NCI-H187 (cell line): ENCODE measurements around the gene MPV17L.
"Not testable (repeated sequence)": the region's sequence is repeated elsewhere in the genome, so short reads cannot be mapped to it uniquely, and the experiment has no call there.

ENCODE experiments used
- DNase-seq, 2 experiments: peaks; one replicate each; lab custom pipeline; 2025; lab: John Stamatoyannopoulos, UW

MPV17L gene

DNA sequence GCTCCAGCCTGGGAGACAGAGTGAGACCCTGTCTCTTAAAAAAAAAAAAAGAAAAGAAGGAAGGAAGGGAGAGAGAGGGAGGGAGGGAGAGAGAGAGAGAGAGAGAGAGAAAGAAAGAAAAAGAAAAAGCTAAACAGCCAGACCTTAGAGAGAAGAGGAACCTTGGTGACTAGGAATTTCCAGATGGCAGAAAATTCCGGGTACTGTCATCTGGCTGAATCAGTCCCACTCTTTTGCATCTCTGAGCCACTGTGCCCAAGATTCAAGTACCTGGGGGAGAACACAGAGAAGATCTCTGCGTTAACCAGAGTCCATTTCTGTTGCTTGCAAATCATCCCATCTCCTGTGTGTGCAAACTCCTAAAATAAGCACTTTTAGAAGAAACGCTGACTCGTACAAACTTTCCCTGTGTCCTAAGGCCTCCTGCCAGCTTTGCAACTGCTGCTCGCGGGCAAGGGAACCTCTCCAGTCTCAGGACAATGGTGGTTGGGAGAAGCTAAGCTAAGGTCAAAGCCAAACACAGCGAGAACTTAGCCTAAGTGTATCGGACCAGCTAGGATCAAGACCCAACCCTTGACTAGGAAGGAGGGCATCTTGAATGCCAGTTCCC lies 56.8 kb downstream of the MPV17L start:
- no peak for DNase-seq

DNA sequence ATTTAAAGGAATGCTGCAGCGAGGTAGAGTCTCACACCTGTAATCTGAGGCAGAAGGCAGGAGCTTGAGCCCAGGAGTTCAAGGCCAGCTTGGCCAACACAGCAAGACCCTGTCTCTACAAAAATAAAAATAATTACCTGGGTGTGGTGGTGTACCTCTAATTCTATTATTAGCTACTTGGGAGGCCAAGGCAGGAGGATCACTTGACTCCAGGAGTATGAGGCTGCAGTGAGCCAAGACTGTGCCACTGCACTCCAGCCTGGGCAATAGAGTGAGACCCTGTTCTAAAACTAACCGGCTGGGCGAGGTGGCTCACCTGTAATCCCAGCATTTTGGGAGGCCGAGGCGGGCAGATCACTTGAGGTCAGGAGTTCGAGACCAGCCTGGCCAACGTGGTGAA lies 57.7 kb downstream of the MPV17L start:
- DNase-seq: not testable (repeated sequence)

- not testable (repeated sequence) for DNase-seq
Observed at GRCh38 chr16:15454933-15455332, 59.4 kb downstream of the MPV17L start.

DNA sequence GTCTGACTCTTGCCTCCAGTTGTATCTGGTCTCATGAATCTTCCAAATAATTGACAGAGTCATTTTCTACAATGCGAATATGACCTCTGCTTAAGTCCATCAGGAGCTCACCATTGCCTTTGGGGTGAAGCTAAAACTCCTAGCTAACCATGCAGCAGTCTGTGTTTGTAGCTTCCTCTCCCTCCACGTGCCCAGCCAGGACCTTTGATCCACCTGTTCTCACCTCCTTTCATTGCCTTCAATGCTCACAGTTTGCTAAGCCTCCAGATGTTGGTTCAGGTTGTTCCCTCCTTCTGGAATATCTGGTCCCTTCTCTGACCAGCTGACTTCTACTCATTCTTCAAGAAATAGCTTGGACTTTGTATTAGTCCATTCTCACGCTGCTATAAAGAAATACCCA lies 61.8 kb downstream of the MPV17L start:
- no peak for DNase-seq

DNA sequence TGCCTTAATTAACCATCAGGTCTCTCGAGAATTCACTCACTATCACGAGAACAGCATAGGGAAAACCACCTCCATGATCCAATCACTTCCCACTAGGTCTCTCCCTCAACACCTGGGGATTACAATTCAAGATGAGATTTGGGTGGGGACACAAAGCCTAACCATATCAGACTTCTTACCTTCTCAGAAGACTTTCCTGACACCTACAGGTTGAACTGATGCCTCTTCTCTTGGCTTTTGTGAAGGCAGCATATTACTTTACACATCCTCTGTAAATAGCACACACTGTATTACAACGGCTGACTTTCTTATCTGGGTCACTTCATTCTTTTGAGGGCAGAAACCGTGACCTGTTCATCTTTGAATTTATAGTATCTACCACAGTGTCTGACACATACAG lies 62.4 kb downstream of the MPV17L start:
- DNase-seq: no peak

- DNase-seq: no peak
Observed at GRCh38 chr16:15459791-15460190, 64.2 kb downstream of the MPV17L start.

DNA sequence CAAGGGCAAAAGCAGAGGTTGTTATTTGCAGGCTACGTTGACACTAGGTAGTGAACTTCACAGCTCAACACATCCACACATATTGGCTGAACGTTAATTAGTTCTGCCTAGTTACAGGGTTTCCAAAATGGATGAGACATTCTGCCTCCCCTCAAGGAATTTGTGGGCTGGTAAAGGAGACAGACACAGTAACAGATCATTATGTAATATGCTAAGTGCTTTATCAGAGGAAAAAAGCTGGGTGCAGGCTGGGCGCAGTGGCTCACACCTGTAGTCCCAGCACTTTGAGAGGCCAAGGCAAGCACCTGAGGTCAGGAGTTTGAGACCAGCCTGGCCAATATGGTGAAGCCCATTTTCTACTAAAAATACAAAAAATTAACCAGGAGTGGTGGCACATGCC lies 65.0 kb downstream of the MPV17L start:
- DNase-seq: no peak

DNA sequence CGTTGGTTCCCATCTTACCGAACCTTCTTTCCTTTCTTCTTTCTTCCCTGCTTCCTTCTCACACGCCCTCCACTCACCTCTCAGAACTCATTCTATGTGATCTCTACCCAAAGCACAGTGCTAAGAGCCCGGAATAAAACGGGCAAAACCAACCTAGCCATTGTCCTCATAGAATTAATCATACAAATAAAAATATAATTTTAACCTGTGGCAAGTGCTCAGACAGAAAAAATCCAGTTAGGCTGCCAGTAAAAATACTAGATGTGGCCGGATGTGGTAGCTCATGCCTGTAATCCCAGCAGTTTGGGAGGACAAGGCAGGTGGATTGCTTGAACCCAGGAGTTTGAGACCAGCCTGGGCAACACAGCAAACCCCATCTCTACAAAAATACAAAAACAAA lies 65.8 kb downstream of the MPV17L start:
- no peak for DNase-seq
